Gastrocnemius medialis (tissue), 4 donors: ENCODE measurements around the gene KDM1A. TPM values are rescaled to one million over a fixed set of nuclear protein-coding genes. Genes with fewer than 3 reads are reported as not detected.

ENCODE experiments used
- ATAC-seq, 2 donors: fragments of 150-250 bp; one replicate each; pipeline ENCODE4 v1.9.1; 2016
- DNase-seq, 2 donors: peaks; one replicate each; pipeline ENCODE4 v3.0.0-alpha.2; 2019
- H3K27ac ChIP-seq, 4 donors: fragments of 200-600 bp; sonication (generic); 1 replicate in 1 of 4; 2 replicates in 3 of 4; pipeline ENCODE4 v1.5.1; 2016 to 2018; ENCODE audit warnings: mild to moderate bottlenecking in 2 of 4, moderate library complexity in 1 of 4
- H3K27me3 ChIP-seq, 3 donors: fragments of 200-600 bp; sonication (generic) in 2 of 3; 1 replicate in 1 of 3; 2 replicates in 2 of 3; pipeline versions ENCODE4 v1.5.1 to v1.6.0; 2016 to 2019; ENCODE audit warnings: mild to moderate bottlenecking in 1 of 3, moderate library complexity in 1 of 3
- H3K36me3 ChIP-seq, 2 donors: fragments of 200-600 bp; sonication (generic) in 1 of 2; one replicate each; pipeline ENCODE4 v1.5.1; 2017 to 2018
- H3K4me1 ChIP-seq, 2 donors: fragments of 200-600 bp; sonication (generic) in 1 of 2; one replicate each; pipeline ENCODE4 v1.5.1; 2016 to 2017; ENCODE audit warnings: mild to moderate bottlenecking in 2 of 2
- H3K4me3 ChIP-seq, 4 donors: fragments of 200-600 bp; sonication (generic) in 3 of 4; 1 replicate in 1 of 4; 2 replicates in 3 of 4; pipeline ENCODE4 v1.5.1; 2016 to 2019; ENCODE audit warnings: mild to moderate bottlenecking in 2 of 4
- H3K9me3 ChIP-seq, 3 donors: fragments of 200-600 bp; sonication (generic) in 2 of 3; 1 replicate in 1 of 3; 2 replicates in 2 of 3; pipeline ENCODE4 v1.5.1; 2016 to 2019
- CTCF ChIP-seq, 5 experiments: fragments of 450-650 bp in 3 of 5; fragments of 200-600 bp in 2 of 5; sonication (generic) in 2 of 5; IDR thresholded peaks in 4 of 5; conservative IDR thresholded peaks in 1 of 5; 1 replicate in 4 of 5; 2 replicates in 1 of 5; pipeline ENCODE4 v1.5.1; 2016 to 2019; ENCODE audit warnings: antibody characterized with exemption in 5 of 5, mild to moderate bottlenecking in 3 of 5, moderate library complexity in 3 of 5
- POLR2A ChIP-seq, 2 donors: fragments of 450-650 bp; IDR thresholded peaks; one replicate each; pipeline ENCODE4 v1.6.1; 2017; ENCODE audit warnings: antibody characterized with exemption in 2 of 2, mild to moderate bottlenecking in 2 of 2, moderate library complexity in 2 of 2
- in situ Hi-C, 4 donors: fragments of 200-750 bp; cut with MboI; loops; one replicate each; pipeline versions ENCODE4 v1.15.0 to v1.8.0; 2017; ENCODE audit warnings: low sequenced_read_pairs in 4 of 4
- intact Hi-C: fragments of 100-400 bp; cut with DNase I; formaldehyde crosslinking; loops from one replicate; pipeline ENCODE4 v1.15.1; 2023; ENCODE audit warnings: low total_unique reads
- total RNA-seq, 4 donors: library from RNA; depleted of rRNA; stranded (reverse); fragments of >200 nt; gene quantifications; one replicate each; pipeline versions ENCODE4 v1.1.0 to v1.2.3, GENCODE V29; 2016

Gene KDM1A
- total RNA-seq, 4 donors from 2014 or later, result 46.0 to 76.2 (median 58.7) TPM

DNA sequence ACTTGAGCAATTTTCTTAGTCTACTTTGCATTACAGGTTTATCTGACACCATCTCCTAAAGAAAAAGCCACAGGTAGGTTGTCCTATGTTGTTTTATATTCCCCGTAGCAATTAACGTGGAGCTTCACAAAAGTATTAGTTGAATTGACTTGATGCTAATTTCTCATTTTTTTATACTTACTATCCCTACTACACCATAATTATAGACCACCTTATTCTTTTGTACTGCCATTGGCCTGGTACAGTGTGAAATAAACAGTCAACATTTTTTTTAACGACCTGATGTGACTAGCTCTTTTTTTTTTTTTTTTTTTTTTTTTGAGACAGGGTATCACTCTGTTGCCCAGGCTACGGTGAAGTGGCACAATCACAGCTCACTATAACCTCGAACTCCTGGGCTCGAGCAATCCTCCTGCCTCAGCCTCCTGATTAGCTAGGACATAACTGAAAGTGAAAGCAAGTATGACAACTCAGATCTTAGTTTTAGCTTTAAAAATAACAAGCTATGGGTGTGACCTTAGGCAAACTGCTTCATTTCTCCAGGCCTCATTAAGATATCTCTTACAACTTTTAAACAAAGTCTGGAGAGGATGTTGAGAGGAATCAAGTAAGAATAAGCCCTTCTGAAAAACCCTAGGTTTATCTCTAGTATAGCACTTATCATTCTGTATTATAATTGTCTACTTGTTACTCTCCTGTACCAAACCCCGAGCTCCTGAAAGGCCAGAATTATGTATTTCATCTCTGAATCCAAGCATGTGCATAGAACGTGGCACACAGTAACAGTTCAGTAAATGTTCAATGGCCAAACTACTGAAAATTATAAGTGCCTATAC lies 99.9 kb downstream of the KDM1A start:
- peaks cover 15 to 17% of the 10 kb centered on the region in 2 donors for H3K4me1 ChIP-seq
- TF ChIP-seq POLR2A (IDR thresholded peaks at IDR 0.05), result no peak
- no peak for TF ChIP-seq CTCF (IDR thresholded peaks at IDR 0.05 in 4 of 5, conservative IDR thresholded peaks at IDR 0.05 in 1 of 5)
- intact Hi-C loops (no loop called here), in situ Hi-C loops (no loop called here)
- H3K9me3 ChIP-seq, result no peaks in the 10 kb centered on the region
- H3K27me3 ChIP-seq, result no peaks in the 10 kb centered on the region
- peak overlapping the region in 2 of 4 donors; percentile 1 to 47 for H3K27ac ChIP-seq
- no peak for DNase-seq
- peak overlapping the region in 2 of 4 donors; percentile 2 to 5 for H3K4me3 ChIP-seq
- no peaks in the 10 kb centered on the region for H3K36me3 ChIP-seq
- no peak for ATAC-seq

DNA sequence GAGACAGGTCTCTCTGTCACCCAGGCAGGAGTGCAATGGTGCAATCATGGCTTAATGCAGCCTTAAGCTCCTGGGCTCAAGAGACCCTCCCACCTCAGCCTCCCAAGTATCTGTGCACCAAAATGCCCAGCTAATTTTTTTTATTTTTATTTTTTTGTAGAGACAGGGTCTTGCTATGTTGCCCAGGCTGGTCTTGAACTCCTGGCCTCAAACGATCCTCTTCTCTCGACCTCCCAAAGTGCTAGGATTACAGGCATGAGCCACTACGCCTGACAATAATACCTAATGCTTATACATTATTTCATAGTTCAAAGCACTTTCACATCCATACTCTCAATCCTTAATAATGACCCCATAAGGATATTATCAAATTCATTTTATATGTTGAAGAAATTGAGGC lies 101.1 kb downstream of the KDM1A start:
- ATAC-seq (no peak), DNase-seq (no peak)
- no peaks in the 10 kb centered on the region for H3K36me3 ChIP-seq
- no peak for TF ChIP-seq POLR2A (IDR thresholded peaks at IDR 0.05)
- no peak for TF ChIP-seq CTCF (IDR thresholded peaks at IDR 0.05 in 4 of 5, conservative IDR thresholded peaks at IDR 0.05 in 1 of 5)
- in situ Hi-C loops, result no loop called here
- intact Hi-C loops, result no loop called here
- no peak overlapping the region for H3K27ac ChIP-seq
- H3K4me1 ChIP-seq, result peaks cover 15 to 17% of the 10 kb centered on the region in 2 donors
- H3K4me3 ChIP-seq, result no peak overlapping the region
- no peaks in the 10 kb centered on the region for H3K9me3 ChIP-seq
- H3K27me3 ChIP-seq, result no peaks in the 10 kb centered on the region

- ATAC-seq (no peak), DNase-seq (no peak)
- no peaks in the 10 kb centered on the region for H3K36me3 ChIP-seq
- no peak overlapping the region for H3K4me3 ChIP-seq
- no peaks in the 10 kb centered on the region for H3K27me3 ChIP-seq
- intact Hi-C loops (no loop called here), in situ Hi-C loops (no loop called here)
- H3K4me1 ChIP-seq, result peaks cover 17 to 19% of the 10 kb centered on the region in 2 donors
- H3K9me3 ChIP-seq, result no peaks in the 10 kb centered on the region
- H3K27ac ChIP-seq, result no peak overlapping the region
- TF ChIP-seq CTCF (IDR thresholded peaks at IDR 0.05 in 4 of 5, conservative IDR thresholded peaks at IDR 0.05 in 1 of 5), result no peak
- TF ChIP-seq POLR2A (IDR thresholded peaks at IDR 0.05), result no peak
Observed at GRCh38 chr1:23122023-23122748, 102.9 kb downstream of the KDM1A start.

DNA sequence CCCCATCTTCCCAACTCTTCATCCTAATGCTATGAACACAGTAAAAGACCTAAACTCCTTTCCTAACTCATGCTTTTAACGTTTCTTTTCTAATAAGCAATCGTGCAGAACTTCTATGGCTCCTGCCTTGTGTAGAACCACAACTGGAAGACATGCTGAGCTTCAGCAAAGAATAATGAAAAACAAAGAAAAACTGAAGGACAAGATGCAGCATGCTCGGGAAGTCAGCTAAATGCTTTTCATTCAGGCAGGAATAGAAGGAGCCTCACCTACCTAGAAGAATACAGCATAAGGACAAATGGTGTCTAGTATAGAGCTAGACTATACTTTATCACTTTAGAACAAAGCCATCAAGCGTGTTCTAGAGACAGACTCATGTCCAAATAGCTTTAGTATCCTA lies 103.5 kb downstream of the KDM1A start:
- H3K27ac ChIP-seq, result no peak overlapping the region
- H3K4me1 ChIP-seq, result peaks cover 17 to 19% of the 10 kb centered on the region in 2 donors
- in situ Hi-C loops, result no loop called here
- no peaks in the 10 kb centered on the region for H3K27me3 ChIP-seq
- no peak overlapping the region for H3K4me3 ChIP-seq
- DNase-seq (no peak), ATAC-seq (no peak)
- H3K9me3 ChIP-seq, result no peaks in the 10 kb centered on the region
- TF ChIP-seq CTCF (IDR thresholded peaks at IDR 0.05 in 4 of 5, conservative IDR thresholded peaks at IDR 0.05 in 1 of 5) (no peak), POLR2A (IDR thresholded peaks at IDR 0.05) (no peak)
- no peaks in the 10 kb centered on the region for H3K36me3 ChIP-seq
- intact Hi-C loops, result no loop called here
